Jurkat, Clone E6-1 (cell line): ENCODE measurements around the gene MTHFD2L.
A peak's percentile ranks its signal among the peaks of the same experiment; 100 is the strongest.
"Not testable (repeated sequence)": the region's sequence is repeated elsewhere in the genome, so short reads cannot be mapped to it uniquely, and the experiment has no call there.

ENCODE experiments used
- DNase-seq: peaks from one replicate; pipeline ENCODE4 v3.0.0-alpha.2; 2011; ENCODE audit warnings: low read depth, low spot score
- H3K4me3 ChIP-seq: 2 replicates; pipeline ENCODE4 v1.5.1; 2011; ENCODE audit warnings: mild to moderate bottlenecking, low read length, control low read depth, moderate library complexity

Gene MTHFD2L

GRCh38 chr4:74174421-74174820 is 16.5 kb downstream of the MTHFD2L start:
- H3K4me3 ChIP-seq = no peak overlapping the region
- DNase-seq = no peak

GRCh38 chr4:74174941-74175340 is 17.0 kb downstream of the MTHFD2L start:
- no peak for DNase-seq
- H3K4me3 ChIP-seq = no peak overlapping the region

GRCh38 chr4:74175379-74175778 is 17.5 kb downstream of the MTHFD2L start:
- no peak for DNase-seq
- no peak overlapping the region for H3K4me3 ChIP-seq

- DNase-seq = no peak
- H3K4me3 ChIP-seq = no peak overlapping the region
Measured at GRCh38 chr4:74178798-74179197, 20.9 kb downstream of the MTHFD2L start.

- H3K4me3 ChIP-seq = no peak overlapping the region
- DNase-seq = no peak
Measured at GRCh38 chr4:74181219-74181618, 23.3 kb downstream of the MTHFD2L start.

- H3K4me3 ChIP-seq = no peak overlapping the region
- no peak for DNase-seq
Measured at GRCh38 chr4:74188912-74189311, 31.0 kb downstream of the MTHFD2L start.

GRCh38 chr4:74189331-74190043 is 31.6 kb downstream of the MTHFD2L start:
- peak; percentile 65 for DNase-seq
- no peak overlapping the region for H3K4me3 ChIP-seq

- DNase-seq = no peak
- no peak overlapping the region for H3K4me3 ChIP-seq
Measured at GRCh38 chr4:74190332-74190731, 32.4 kb downstream of the MTHFD2L start.

- no peak overlapping the region for H3K4me3 ChIP-seq
- no peak for DNase-seq
Measured at GRCh38 chr4:74190919-74191397, 33.0 kb downstream of the MTHFD2L start.

GRCh38 chr4:74197080-74197479 is 39.2 kb downstream of the MTHFD2L start:
- no peak for DNase-seq
- no peak overlapping the region for H3K4me3 ChIP-seq

GRCh38 chr4:74202062-74202586 is 44.2 kb downstream of the MTHFD2L start:
- no peak for DNase-seq
- H3K4me3 ChIP-seq = no peak overlapping the region

GRCh38 chr4:74203467-74203866 is 45.5 kb downstream of the MTHFD2L start:
- no peak for DNase-seq
- H3K4me3 ChIP-seq = no peak overlapping the region

- H3K4me3 ChIP-seq = no peak overlapping the region
- no peak for DNase-seq
Measured at GRCh38 chr4:74205046-74205445, 47.1 kb downstream of the MTHFD2L start.

- H3K4me3 ChIP-seq = no peak overlapping the region
Measured at GRCh38 chr4:74205559-74205958, 47.6 kb downstream of the MTHFD2L start.

GRCh38 chr4:74206088-74206825 is 48.3 kb downstream of the MTHFD2L start:
- no peak overlapping the region for H3K4me3 ChIP-seq
- DNase-seq = no peak

More at GRCh38 chr4:74205559-74205958, 47.6 kb downstream of the MTHFD2L start:
- DNase-seq = no peak

- not testable (repeated sequence) for H3K4me3 ChIP-seq, DNase-seq
Measured at GRCh38 chr4:74214457-74215159, 56.7 kb downstream of the MTHFD2L start.

- not testable (repeated sequence) for DNase-seq, H3K4me3 ChIP-seq
Measured at GRCh38 chr4:74215236-74215635, 57.3 kb downstream of the MTHFD2L start.

GRCh38 chr4:74217365-74217764 is 59.4 kb downstream of the MTHFD2L start:
- no peak overlapping the region for H3K4me3 ChIP-seq
- no peak for DNase-seq

GRCh38 chr4:74218201-74218600 is 60.3 kb downstream of the MTHFD2L start:
- no peak overlapping the region for H3K4me3 ChIP-seq
- no peak for DNase-seq

GRCh38 chr4:74219240-74219639 is 61.3 kb downstream of the MTHFD2L start:
- no peak for DNase-seq

More at GRCh38 chr4:74219240-74219639, 61.3 kb downstream of the MTHFD2L start:
- no peak overlapping the region for H3K4me3 ChIP-seq
